ENCODE measurements around the gene SMTNL1.

Gene SMTNL1

GRCh38 chr11:57536947-57537619 lies at the start of gene SMTNL1:
Gene SMTNL1 (plus strand): TSS chr11:57537595. CDS start chr11:57542643, 5,048 bp downstream.
- no peak for DNase-seq

GRCh38 chr11:57487920-57488659 lies 49.3 kb upstream of the SMTNL1 start:
- no peak for DNase-seq

- DNase-seq, result no peak
Observed at GRCh38 chr11:57490456-57491248, 46.7 kb upstream of the SMTNL1 start.

GRCh38 chr11:57491371-57492061 lies 45.9 kb upstream of the SMTNL1 start:
- no peak for DNase-seq

GRCh38 chr11:57493507-57494503 lies 43.6 kb upstream of the SMTNL1 start:
- DNase-seq, result no peak

GRCh38 chr11:57496109-57496820 lies 41.1 kb upstream of the SMTNL1 start:
- no peak for DNase-seq

GRCh38 chr11:57497303-57498247 lies 39.8 kb upstream of the SMTNL1 start:
- no peak for DNase-seq

GRCh38 chr11:57498540-57498939 lies 38.9 kb upstream of the SMTNL1 start:
- no peak for DNase-seq

GRCh38 chr11:57499413-57499982 lies 37.9 kb upstream of the SMTNL1 start:
- peak; percentile 73 for DNase-seq

GRCh38 chr11:57499983-57500461 lies 37.4 kb upstream of the SMTNL1 start:
- DNase-seq, result no peak

- no peak for DNase-seq
Observed at GRCh38 chr11:57500515-57500914, 36.9 kb upstream of the SMTNL1 start.

GRCh38 chr11:57500926-57501325 lies 36.5 kb upstream of the SMTNL1 start:
- no peak for DNase-seq

- no peak for DNase-seq
Observed at GRCh38 chr11:57501953-57502352, 35.4 kb upstream of the SMTNL1 start.

- no peak for DNase-seq
Observed at GRCh38 chr11:57502376-57502775, 35.0 kb upstream of the SMTNL1 start.

GRCh38 chr11:57502870-57503269 lies 34.5 kb upstream of the SMTNL1 start:
- DNase-seq, result no peak

- no peak for DNase-seq
Observed at GRCh38 chr11:57504511-57504910, 32.9 kb upstream of the SMTNL1 start.

GRCh38 chr11:57506522-57506921 lies 30.9 kb upstream of the SMTNL1 start:
- DNase-seq, result no peak

- no peak for DNase-seq
Observed at GRCh38 chr11:57508341-57509170, 28.8 kb upstream of the SMTNL1 start.
